Measurements from ENCODE around the gene SLC19A2.

DNA sequence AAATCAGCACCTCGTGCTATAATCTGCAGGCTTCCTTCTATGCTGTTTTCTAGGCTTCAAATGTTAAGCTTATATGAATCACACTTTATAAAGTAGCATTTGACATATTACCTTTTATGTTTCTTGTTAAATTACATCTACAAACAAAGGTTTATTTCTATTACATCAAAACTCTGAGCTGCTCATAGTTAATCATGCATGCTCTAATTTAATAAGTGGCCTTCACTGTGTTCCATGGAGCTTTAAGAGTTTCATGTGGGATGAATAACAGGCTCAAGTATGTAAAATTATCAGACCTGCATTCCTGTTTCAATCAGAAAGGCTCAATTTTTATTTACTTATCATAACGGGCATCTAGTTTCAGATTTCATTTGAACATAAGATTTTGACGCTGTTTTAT, 13.0 kb downstream of the SLC19A2 start:
- TF ChIP-seq CTCF (IDR thresholded peaks at IDR 0.05) (no peak), POLR2A (IDR thresholded peaks at IDR 0.05) (no peak)
